IMR-90 (cell line): Measurements from ENCODE around the gene RPS6KL1. TPM values are rescaled to one million over a fixed set of nuclear protein-coding genes. Genes with fewer than 3 reads are reported as not detected.

Experiments
- BHLHE40 ChIP-seq: fragments of 150-350 bp; IDR thresholded peaks from 2 replicates; pipeline ENCODE4 v1.6.1; 2016; ENCODE audit warnings: mild to moderate bottlenecking, low read depth, low read length
- MAZ ChIP-seq: IDR thresholded peaks from 2 replicates; pipeline ENCODE4 v1.6.1; 2012; ENCODE audit warnings: low read depth, mild to moderate bottlenecking, low read length, improper control_type of control experiment, moderate library complexity, borderline replicate concordance
- POLR2A ChIP-seq: IDR thresholded peaks from 2 replicates; pipeline ENCODE4 v1.6.1; 2012; ENCODE audit warnings: mild to moderate bottlenecking, low read depth, low read length
- RAD21 ChIP-seq: IDR thresholded peaks from 2 replicates; pipeline ENCODE4 v1.6.1; 2012; ENCODE audit warnings: low read length, improper control_type of control experiment
- SMC3 ChIP-seq: fragments of 150-350 bp; IDR thresholded peaks from 2 replicates; pipeline ENCODE4 v1.6.1; 2016; ENCODE audit warnings: low read depth, mild to moderate bottlenecking, antibody characterized with exemption, low read length, moderate library complexity
- polyA plus RNA-seq, 3 experiments: library from polyadenylated mRNA; depleted of rRNA; stranded (reverse); fragments of >200 nt; gene quantifications; 2 replicates each; pipeline ENCODE4 v1.2.3, GENCODE V29; 2012; ENCODE audit warnings: low replicate concordance in 1 of 3
- total RNA-seq: library from RNA; depleted of rRNA; stranded (reverse); fragments of >200 nt; gene quantifications from 2 replicates; pipeline ENCODE4 v1.2.3, GENCODE V29; 2012
- TF ChIP-seq, protein P1 (sequence below): conservative IDR thresholded peaks from 2 replicates; pipeline ENCODE4 v1.5.1; 2012; ENCODE audit warnings: mild to moderate bottlenecking, low read depth, low read length, improper control_type of control experiment

The RPS6KL1 gene
- total and polyA plus RNA-seq, 2 of the 4 experiments (the other 2 are of a cell fraction), result 0.72 to 1.7 TPM

DNA sequence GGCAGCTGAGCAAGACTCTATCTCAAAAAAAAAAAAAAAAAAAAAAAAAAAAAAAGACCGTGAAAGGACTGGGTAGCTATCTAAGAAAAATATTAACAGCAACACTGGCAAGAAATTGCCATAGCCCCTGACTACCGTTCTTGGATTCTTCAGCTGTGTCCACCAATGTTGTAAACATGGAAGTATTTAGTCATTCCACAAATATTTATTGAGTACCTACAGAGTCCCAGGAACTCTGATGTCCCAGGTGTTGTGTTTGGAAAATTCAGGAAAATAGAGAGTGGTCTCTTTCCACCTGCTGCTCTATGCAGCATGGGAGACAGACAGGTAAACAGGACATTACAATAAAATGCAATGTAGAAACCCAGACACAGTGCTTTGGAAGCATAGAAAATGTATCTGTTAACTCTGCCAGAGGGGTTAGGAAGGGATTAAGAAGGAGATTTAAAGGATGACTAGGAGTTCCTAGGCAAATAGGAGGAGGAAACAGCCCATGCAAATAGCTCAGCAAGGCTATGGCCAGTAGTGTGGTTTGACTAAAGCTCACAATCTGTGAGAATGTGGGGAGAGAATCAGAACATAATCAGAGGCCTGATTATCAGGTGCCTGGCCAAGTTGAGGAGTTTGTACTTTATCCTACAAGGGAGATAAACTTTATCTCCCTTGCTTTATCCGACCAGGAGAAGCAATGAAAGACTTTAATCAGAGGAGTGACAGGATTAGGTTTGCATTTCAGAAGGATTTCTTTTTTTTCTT lies 43.5 kb downstream of the RPS6KL1 start (continued):
- TF ChIP-seq, protein P1, sequence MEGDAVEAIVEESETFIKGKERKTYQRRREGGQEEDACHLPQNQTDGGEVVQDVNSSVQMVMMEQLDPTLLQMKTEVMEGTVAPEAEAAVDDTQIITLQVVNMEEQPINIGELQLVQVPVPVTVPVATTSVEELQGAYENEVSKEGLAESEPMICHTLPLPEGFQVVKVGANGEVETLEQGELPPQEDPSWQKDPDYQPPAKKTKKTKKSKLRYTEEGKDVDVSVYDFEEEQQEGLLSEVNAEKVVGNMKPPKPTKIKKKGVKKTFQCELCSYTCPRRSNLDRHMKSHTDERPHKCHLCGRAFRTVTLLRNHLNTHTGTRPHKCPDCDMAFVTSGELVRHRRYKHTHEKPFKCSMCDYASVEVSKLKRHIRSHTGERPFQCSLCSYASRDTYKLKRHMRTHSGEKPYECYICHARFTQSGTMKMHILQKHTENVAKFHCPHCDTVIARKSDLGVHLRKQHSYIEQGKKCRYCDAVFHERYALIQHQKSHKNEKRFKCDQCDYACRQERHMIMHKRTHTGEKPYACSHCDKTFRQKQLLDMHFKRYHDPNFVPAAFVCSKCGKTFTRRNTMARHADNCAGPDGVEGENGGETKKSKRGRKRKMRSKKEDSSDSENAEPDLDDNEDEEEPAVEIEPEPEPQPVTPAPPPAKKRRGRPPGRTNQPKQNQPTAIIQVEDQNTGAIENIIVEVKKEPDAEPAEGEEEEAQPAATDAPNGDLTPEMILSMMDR, result no peak
- TF ChIP-seq SMC3 (no peak), BHLHE40 (no peak), RAD21 (no peak), POLR2A (no peak), MAZ (no peak)
